Measurements from ENCODE around the gene CACNA2D1.

CACNA2D1 gene

GRCh38 chr7:82273886-82274285 lies 169.7 kb downstream of the CACNA2D1 start:
- H3K9me3 ChIP-seq (ENCODE audit: low read length): no peaks in the 10 kb centered on the region
- no peak overlapping the region for H2AFZ ChIP-seq (ENCODE audit: low read depth, low read length)
- no peaks in the 10 kb centered on the region for H3K4me1 ChIP-seq (ENCODE audit: insufficient read depth, low read length)
- no peaks in the 10 kb centered on the region for H3K36me3 ChIP-seq (ENCODE audit: insufficient read depth, low read length)
- H3K27me3 ChIP-seq (ENCODE audit: insufficient read depth, low read length): no peaks in the 10 kb centered on the region
- H3K4me3 ChIP-seq (ENCODE audit: low read length): no peak overlapping the region

GRCh38 chr7:82270870-82271269 lies 172.7 kb downstream of the CACNA2D1 start:
- Histone ChIP-seq H3K9me3 (ENCODE audit: low read length) (no peaks in the 10 kb centered on the region), H3K27me3 (ENCODE audit: insufficient read depth, low read length) (no peaks in the 10 kb centered on the region), H3K36me3 (ENCODE audit: insufficient read depth, low read length) (no peaks in the 10 kb centered on the region), H3K4me3 (ENCODE audit: low read length) (no peak overlapping the region), H2AFZ (ENCODE audit: low read depth, low read length) (no peak overlapping the region), H3K4me1 (ENCODE audit: insufficient read depth, low read length) (no peaks in the 10 kb centered on the region)

DNA sequence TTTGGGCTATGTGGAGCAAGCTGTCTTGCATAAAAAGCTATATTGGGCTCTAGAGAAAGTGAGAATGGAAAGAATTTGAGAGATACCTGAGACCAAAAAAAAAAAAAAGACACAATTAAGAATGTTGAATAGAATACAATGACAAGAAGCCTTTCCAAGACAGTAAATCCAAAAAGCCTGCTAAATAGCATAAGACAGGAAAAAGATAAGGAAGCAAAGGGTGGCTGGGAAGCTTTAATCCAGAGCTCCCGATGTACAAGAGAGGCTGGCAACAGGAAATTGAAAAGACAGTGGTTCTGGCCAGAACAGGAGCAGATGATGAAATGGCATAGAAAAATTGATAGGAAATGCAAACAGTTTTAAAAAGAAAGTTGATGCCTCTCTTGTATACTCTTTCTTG lies 174.9 kb downstream of the CACNA2D1 start:
- Histone ChIP-seq H3K9me3 (ENCODE audit: low read length) (no peaks in the 10 kb centered on the region), H3K4me1 (ENCODE audit: insufficient read depth, low read length) (peaks cover 14% of the 10 kb centered on the region), H3K4me3 (ENCODE audit: low read length) (no peak overlapping the region), H3K27me3 (ENCODE audit: insufficient read depth, low read length) (no peaks in the 10 kb centered on the region), H2AFZ (ENCODE audit: low read depth, low read length) (no peak overlapping the region), H3K36me3 (ENCODE audit: insufficient read depth, low read length) (no peaks in the 10 kb centered on the region)

DNA sequence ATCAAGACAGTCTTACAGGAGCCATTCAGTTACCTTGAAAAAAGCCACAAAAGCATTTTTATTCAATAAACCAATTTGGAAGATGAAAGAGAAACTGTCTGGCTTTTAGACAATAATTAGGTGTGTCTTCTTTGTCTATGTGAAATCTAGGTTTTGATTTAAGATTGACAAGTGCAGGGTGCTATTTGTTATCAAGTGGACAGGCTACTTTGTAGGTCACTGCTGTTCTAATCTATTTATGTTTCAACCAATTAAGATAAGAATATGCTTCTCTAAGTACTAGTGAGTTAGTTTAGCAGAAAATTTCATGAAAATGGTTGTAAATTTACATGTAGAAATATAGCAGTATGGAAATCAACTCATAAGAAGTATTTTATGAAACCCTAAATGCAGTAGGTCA lies 177.5 kb downstream of the CACNA2D1 start:
- no peaks in the 10 kb centered on the region for H3K9me3 ChIP-seq (ENCODE audit: low read length)
- peaks cover 16% of the 10 kb centered on the region for H3K4me1 ChIP-seq (ENCODE audit: insufficient read depth, low read length)
- H2AFZ ChIP-seq (ENCODE audit: low read depth, low read length): no peak overlapping the region
- no peaks in the 10 kb centered on the region for H3K36me3 ChIP-seq (ENCODE audit: insufficient read depth, low read length)
- no peaks in the 10 kb centered on the region for H3K27me3 ChIP-seq (ENCODE audit: insufficient read depth, low read length)
- no peak overlapping the region for H3K4me3 ChIP-seq (ENCODE audit: low read length)

GRCh38 chr7:82264783-82265305 lies 178.7 kb downstream of the CACNA2D1 start:
- Histone ChIP-seq H3K9me3 (ENCODE audit: low read length) (no peaks in the 10 kb centered on the region), H3K4me1 (ENCODE audit: insufficient read depth, low read length) (peaks cover 16% of the 10 kb centered on the region), H2AFZ (ENCODE audit: low read depth, low read length) (no peak overlapping the region)

GRCh38 chr7:82263920-82264782 lies 179.4 kb downstream of the CACNA2D1 start:
- Histone ChIP-seq H3K9me3 (ENCODE audit: low read length) (no peaks in the 10 kb centered on the region), H3K4me3 (ENCODE audit: low read length) (no peak overlapping the region), H2AFZ (ENCODE audit: low read depth, low read length) (no peak overlapping the region), H3K27me3 (ENCODE audit: insufficient read depth, low read length) (no peaks in the 10 kb centered on the region), H3K36me3 (ENCODE audit: insufficient read depth, low read length) (no peaks in the 10 kb centered on the region), H3K4me1 (ENCODE audit: insufficient read depth, low read length) (peaks cover 16% of the 10 kb centered on the region)

More at GRCh38 chr7:82264783-82265305, 178.7 kb downstream of the CACNA2D1 start:
- Histone ChIP-seq H3K27me3 (ENCODE audit: insufficient read depth, low read length) (no peaks in the 10 kb centered on the region), H3K36me3 (ENCODE audit: insufficient read depth, low read length) (no peaks in the 10 kb centered on the region), H3K4me3 (ENCODE audit: low read length) (no peak overlapping the region)

DNA sequence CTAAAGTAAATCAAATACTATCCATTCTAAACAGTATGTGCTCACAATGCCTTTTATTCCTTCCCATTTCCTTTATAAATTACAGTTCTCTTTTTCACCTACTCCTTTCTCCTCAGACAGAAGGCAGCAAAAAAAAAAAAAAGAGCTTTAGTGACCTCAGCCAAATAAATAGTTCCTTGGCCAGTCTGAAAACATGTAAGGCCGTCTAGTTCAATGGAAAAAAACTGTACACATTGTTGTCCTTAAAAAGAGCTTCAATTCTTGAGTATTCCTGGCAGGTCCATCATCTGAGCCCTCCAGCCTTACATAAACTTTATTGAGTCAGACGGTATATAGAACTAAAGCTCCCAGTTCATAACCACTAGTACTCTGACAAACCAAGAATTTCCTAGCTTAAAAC lies 185.4 kb downstream of the CACNA2D1 start:
- Histone ChIP-seq H3K4me3 (ENCODE audit: low read length) (no peak overlapping the region), H2AFZ (ENCODE audit: low read depth, low read length) (no peak overlapping the region), H3K9me3 (ENCODE audit: low read length) (peaks cover 3% of the 10 kb centered on the region), H3K27me3 (ENCODE audit: insufficient read depth, low read length) (no peaks in the 10 kb centered on the region), H3K4me1 (ENCODE audit: insufficient read depth, low read length) (peaks cover 2% of the 10 kb centered on the region), H3K36me3 (ENCODE audit: insufficient read depth, low read length) (no peaks in the 10 kb centered on the region)

GRCh38 chr7:82257118-82257695 lies 186.4 kb downstream of the CACNA2D1 start:
- Histone ChIP-seq H2AFZ (ENCODE audit: low read depth, low read length) (no peak overlapping the region), H3K27me3 (ENCODE audit: insufficient read depth, low read length) (no peaks in the 10 kb centered on the region), H3K4me1 (ENCODE audit: insufficient read depth, low read length) (peaks cover 2% of the 10 kb centered on the region), H3K36me3 (ENCODE audit: insufficient read depth, low read length) (no peaks in the 10 kb centered on the region), H3K4me3 (ENCODE audit: low read length) (no peak overlapping the region), H3K9me3 (ENCODE audit: low read length) (peaks cover 3% of the 10 kb centered on the region)

GRCh38 chr7:82255706-82256105 lies 187.9 kb downstream of the CACNA2D1 start:
- Histone ChIP-seq H3K27me3 (ENCODE audit: insufficient read depth, low read length) (no peaks in the 10 kb centered on the region), H3K4me1 (ENCODE audit: insufficient read depth, low read length) (peaks cover 2% of the 10 kb centered on the region), H3K4me3 (ENCODE audit: low read length) (no peak overlapping the region), H3K9me3 (ENCODE audit: low read length) (peaks cover 3% of the 10 kb centered on the region), H3K36me3 (ENCODE audit: insufficient read depth, low read length) (no peaks in the 10 kb centered on the region), H2AFZ (ENCODE audit: low read depth, low read length) (no peak overlapping the region)

DNA sequence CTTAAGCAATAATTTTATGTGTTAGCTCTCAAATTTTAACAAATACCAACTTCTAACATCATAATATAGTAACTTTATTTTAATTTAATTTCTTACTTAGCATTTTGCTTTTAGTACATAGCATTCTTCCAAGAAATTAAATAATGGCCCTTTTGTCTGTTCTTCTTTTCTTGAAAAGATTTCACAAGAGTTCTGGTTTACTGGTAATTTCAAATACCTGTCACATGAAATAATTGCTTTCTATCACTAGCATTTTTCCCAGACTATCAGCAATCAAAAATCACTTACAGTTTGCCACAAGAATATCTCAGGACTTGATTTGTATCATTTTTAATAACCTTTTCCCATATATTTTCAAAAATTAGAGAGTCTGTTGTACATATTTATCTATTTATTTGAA lies 193.0 kb downstream of the CACNA2D1 start:
- Histone ChIP-seq H2AFZ (ENCODE audit: low read depth, low read length) (no peak overlapping the region), H3K9me3 (ENCODE audit: low read length) (peaks cover 3% of the 10 kb centered on the region), H3K36me3 (ENCODE audit: insufficient read depth, low read length) (no peaks in the 10 kb centered on the region), H3K4me3 (ENCODE audit: low read length) (no peak overlapping the region), H3K4me1 (ENCODE audit: insufficient read depth, low read length) (no peaks in the 10 kb centered on the region), H3K27me3 (ENCODE audit: insufficient read depth, low read length) (no peaks in the 10 kb centered on the region)

GRCh38 chr7:82249979-82250378 lies 193.6 kb downstream of the CACNA2D1 start:
- Histone ChIP-seq H3K9me3 (ENCODE audit: low read length) (peaks cover 1% of the 10 kb centered on the region), H2AFZ (ENCODE audit: low read depth, low read length) (no peak overlapping the region), H3K4me3 (ENCODE audit: low read length) (no peak overlapping the region), H3K27me3 (ENCODE audit: insufficient read depth, low read length) (no peaks in the 10 kb centered on the region), H3K36me3 (ENCODE audit: insufficient read depth, low read length) (no peaks in the 10 kb centered on the region), H3K4me1 (ENCODE audit: insufficient read depth, low read length) (no peaks in the 10 kb centered on the region)

GRCh38 chr7:82247814-82248433 lies 195.7 kb downstream of the CACNA2D1 start:
- Histone ChIP-seq H2AFZ (ENCODE audit: low read depth, low read length) (no peak overlapping the region), H3K36me3 (ENCODE audit: insufficient read depth, low read length) (no peaks in the 10 kb centered on the region), H3K9me3 (ENCODE audit: low read length) (no peaks in the 10 kb centered on the region), H3K27me3 (ENCODE audit: insufficient read depth, low read length) (no peaks in the 10 kb centered on the region), H3K4me1 (ENCODE audit: insufficient read depth, low read length) (no peaks in the 10 kb centered on the region), H3K4me3 (ENCODE audit: low read length) (no peak overlapping the region)

DNA sequence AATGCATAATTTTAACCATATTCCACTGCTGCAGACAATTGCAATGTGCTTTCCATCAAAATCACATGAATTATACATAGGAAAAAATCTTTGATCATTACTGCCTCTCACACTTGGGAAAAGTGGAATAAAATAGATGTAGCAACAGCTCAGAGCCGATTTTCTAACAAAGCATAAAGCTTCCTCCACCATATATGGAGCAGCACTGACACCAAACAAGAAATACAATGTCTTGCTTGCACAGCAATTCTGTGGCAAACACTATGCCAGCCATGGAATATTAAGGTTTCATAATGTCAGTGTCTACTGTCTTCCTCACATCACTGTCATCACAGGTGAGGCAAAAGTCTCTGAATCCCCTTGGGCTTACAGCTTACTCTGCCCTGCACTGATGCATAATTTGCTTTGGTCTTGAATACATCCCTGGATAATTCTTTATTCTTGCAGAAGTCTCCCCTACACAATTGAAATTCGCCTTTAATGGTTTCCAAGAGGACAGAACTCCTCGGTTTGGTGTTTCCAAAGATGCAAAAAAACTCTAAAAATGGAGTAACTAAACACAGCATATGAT lies 198.5 kb downstream of the CACNA2D1 start:
- Histone ChIP-seq H3K4me3 (ENCODE audit: low read length) (no peak overlapping the region), H3K27me3 (ENCODE audit: insufficient read depth, low read length) (no peaks in the 10 kb centered on the region), H2AFZ (ENCODE audit: low read depth, low read length) (no peak overlapping the region), H3K4me1 (ENCODE audit: insufficient read depth, low read length) (no peaks in the 10 kb centered on the region), H3K36me3 (ENCODE audit: insufficient read depth, low read length) (no peaks in the 10 kb centered on the region), H3K9me3 (ENCODE audit: low read length) (no peaks in the 10 kb centered on the region)

Measured in neuron (in vitro differentiated cells).